Occipital lobe (tissue), 2 donors: ENCODE measurements around the gene ARHGEF37. TPM values are rescaled to one million over a fixed set of nuclear protein-coding genes. Genes with fewer than 3 reads are reported as not detected.
"Not testable (repeated sequence)": the region's sequence is repeated elsewhere in the genome, so short reads cannot be mapped to it uniquely, and the experiment has no call there.

Experiments
- DNase-seq: peaks from one replicate; lab custom pipeline; 2025; lab: John Stamatoyannopoulos, UW
- total RNA-seq: library from RNA; depleted of rRNA; stranded (reverse); fragments of >200 nt; gene quantifications from one replicate; pipeline ENCODE4 v1.2.3, GENCODE V29; 2014

The ARHGEF37 gene
- total RNA-seq, 1 donor from 2014 or later: 1.4 TPM

DNA sequence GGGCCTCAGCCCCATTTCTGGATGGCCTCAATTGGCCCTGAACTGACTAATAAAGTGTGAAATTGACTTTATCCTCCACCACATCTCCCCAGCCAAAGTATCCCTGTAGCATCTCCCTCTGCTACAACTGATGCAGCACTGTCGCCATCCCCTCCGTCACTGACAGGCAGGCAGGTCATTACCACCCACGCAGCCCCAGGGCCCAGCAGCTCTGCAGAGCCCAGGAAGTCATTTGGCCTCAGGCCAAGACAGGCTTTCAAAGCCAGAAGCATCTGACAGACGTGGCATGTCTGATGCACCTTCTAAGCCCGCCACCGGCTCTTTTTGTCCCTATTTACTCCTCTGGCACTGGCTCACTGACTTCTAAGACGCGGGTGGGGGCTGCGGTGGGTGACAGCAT lies 65.3 kb downstream of the ARHGEF37 start:
- DNase-seq: no peak

GRCh38 chr5:149647334-149647733 lies 66.0 kb downstream of the ARHGEF37 start:
- DNase-seq: no peak

- DNase-seq: not testable (repeated sequence)
These were observed 67.4 kb downstream of the ARHGEF37 start for GRCh38 chr5:149648464-149649393.

GRCh38 chr5:149649730-149650129 lies 68.4 kb downstream of the ARHGEF37 start:
- not testable (repeated sequence) for DNase-seq

GRCh38 chr5:149651686-149652085 lies 70.4 kb downstream of the ARHGEF37 start:
- DNase-seq: no peak

DNA sequence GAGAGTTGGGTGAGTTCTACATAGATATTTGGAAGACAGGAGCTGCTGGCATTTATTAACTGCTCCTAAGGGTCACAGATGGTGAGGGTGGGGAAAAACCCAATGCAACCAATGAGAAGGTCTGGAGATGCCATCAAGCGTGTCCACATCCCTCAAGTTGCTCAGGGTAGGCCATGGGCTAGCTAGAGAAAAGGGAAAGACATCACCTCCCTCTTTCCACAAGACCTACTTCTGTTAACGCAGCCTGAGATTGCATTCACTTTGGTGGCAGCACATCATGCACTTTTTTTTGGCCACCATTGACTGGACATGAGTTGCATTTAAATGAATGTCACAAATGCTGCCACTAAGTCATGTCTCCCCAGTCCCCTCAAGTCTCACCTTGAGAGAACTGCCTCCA lies 71.4 kb downstream of the ARHGEF37 start:
- no peak for DNase-seq

- no peak for DNase-seq
These were observed 72.9 kb downstream of the ARHGEF37 start for GRCh38 chr5:149654231-149654630.

- no peak for DNase-seq
These were observed 73.7 kb downstream of the ARHGEF37 start for GRCh38 chr5:149654883-149655505.

DNA sequence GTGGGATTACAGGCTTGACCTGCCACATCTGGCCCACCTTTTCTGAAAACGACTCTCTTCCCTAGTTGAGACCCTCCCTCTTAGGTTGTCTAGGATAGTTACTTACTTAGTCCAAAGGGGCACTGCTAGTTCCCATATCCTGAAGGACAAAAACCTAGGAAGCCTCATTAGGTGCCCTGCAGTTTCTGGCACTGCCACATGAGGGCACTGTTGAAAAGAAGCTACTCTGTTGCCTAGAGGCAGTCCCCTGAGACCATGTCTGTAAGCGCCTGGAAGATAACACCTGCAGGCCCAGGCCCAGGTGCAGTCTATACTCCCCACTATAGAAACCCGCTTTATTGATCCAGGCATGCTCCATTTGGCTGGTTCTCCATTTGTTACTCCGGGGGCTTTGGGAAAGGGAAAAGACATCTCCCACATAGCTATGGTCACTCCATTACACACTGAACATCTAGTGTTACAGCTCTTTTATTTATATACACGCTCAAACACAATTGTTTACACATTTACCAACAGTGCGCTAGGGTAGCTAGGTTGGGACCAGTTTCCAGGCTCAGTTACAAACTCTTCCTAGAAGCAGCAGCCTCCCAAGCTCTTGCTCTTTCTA lies 75.4 kb downstream of the ARHGEF37 start:
- DNase-seq: no peak

DNA sequence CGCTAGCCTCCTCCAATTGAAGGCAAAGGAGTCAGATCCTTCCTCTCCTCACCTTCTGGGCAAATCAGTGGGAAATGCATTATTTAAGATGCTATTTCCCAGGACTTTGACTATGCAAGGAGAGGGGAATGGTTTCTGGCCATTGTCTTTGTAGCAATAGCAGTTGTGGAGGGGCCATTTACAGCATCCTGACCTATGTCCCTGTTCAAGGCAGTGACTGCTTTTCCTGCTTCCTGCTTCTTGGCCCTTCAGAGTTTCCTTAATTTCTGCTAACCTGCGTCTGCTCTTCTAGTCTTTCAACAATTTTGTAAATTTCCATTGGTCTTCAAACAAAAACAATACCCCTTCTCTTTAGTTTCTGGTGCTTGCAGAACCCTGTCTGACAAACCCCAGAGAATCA lies 76.0 kb downstream of the ARHGEF37 start:
- no peak for DNase-seq

- no peak for DNase-seq
These were observed 77.0 kb downstream of the ARHGEF37 start for GRCh38 chr5:149658299-149658698.

- no peak for DNase-seq
These were observed 82.8 kb downstream of the ARHGEF37 start for GRCh38 chr5:149664083-149664482.

- DNase-seq: no peak
These were observed 83.5 kb downstream of the ARHGEF37 start for GRCh38 chr5:149664666-149665415.

DNA sequence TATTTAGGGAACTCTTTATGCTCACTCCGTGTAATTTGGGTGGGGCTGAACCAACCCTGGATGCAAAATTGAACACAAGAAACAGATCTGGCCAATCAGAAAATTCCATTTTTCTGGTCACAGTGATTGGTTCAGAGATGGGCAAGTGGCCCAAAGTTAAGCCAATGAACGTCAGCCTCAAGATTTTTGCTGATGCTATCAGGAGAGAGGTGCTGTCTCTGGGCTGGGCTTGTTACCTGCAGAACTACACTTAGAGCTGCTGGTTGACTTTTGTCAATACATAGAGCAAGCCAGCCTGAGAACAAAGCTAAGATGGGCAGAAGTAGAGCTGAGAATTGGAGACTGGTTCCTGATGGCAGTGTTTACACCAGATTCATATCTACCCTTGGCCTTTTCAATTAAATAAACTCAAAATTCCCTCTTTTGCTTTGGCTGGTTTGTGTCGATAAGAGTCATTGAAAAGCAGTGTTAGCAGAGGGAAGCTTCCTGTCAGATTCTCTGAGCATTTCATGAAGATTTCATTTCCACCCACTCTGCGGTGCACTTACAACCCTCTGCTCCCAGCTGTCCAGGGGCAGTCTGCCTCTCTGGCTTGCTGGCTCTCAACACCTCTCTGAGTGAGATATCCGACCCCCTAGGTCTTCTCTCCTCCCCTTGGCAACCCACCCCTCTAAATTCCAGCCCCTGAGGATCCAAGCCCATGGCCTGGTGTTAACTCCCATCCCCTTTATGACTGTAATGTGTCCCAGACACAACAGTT lies 84.3 kb downstream of the ARHGEF37 start:
- DNase-seq: no peak

DNA sequence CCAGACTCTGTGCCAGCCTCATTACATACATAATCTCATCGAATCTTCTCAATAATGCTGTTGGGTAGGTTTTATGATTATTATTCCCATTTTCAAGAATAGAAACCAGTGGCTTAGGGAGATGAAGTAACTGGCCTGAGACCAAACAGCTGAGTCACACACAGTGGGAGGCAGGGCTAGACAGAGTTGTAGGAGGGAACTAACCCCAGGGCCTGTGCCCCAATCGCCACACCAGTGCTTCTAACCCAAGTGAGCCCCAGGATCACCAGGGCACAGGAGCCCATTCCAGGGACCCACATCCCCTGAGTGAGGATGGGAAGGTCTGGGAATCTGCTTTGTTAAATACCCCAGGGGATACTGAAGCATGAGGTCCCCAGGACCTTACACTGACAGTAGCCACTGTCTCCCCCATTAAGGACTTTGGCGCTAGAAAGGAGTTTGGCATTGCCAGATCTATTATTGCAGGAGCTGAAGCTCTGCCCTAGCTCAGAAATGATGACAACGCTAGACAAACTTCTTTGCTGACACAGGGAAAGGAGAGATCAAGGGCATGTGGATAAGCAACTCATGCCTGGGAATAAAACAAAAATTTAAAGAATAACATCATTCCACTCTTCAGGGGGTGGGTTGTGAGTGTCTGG lies 85.0 kb downstream of the ARHGEF37 start:
- no peak for DNase-seq

DNA sequence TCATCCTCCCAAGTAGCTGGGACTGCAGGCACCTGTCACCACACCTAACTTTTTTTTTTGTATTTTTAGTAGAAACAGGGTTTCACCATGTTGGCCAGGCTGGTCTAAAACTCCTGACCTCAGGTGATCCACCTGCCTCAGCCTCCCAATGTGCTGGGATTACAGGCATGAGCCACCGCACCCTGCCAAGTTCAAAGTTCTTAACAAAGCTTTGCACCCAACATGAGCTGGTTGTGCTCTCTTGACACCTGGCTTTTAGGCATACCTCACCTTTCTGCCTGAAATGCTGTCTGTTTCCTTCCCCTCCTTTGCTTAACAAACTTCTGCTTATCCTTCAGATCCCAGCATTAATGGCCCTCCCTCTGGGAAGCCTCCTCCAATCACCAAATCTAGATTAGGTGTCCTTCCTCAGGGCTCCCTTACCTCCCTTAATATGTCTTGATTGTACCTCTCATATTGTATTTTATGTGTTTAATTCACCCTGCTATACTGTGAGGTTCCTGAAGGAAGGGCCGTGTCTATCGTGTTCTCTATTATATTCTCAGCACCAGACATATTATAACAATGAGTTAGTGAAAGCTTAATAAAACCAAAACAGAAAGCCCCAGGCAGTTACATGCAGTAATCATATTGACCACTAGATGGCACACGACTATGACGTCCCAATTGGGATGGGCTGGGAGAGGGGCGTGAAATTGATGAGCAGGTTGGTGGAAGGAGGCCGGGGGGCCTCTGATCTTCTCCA lies 86.0 kb downstream of the ARHGEF37 start:
- no peak for DNase-seq

GRCh38 chr5:149667829-149668330 lies 86.6 kb downstream of the ARHGEF37 start:
- no peak for DNase-seq

GRCh38 chr5:149669273-149669672 lies 88.0 kb downstream of the ARHGEF37 start:
- DNase-seq: not testable (repeated sequence)

DNA sequence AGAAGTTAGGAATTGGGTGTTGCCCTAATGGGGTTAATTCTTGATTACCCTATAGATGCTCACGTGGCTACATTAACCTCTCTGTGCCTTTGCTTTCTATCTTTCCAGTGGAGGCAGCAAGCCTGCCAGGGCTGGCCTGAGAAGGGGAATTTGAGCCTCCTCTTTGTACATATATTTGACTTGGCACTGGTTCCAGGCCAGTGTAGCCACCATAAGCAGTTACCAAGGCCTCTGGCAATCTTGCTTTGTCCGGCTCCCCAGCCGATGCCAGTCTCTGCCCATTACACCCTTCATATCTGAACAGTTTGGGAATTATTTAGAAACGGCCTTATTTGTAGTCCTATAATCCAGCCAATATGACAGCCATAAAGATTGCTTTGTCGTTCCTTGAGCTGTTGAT lies 90.2 kb downstream of the ARHGEF37 start:
- no peak for DNase-seq
